ENCODE data around the gene KLHL10.

GRCh38 chr17:41860254-41860931 is 22.8 kb downstream of the KLHL10 start:
- TF ChIP-seq POLR2AphosphoS5 (IDR thresholded peaks at IDR 0.05), result no peak
- TF ChIP-seq CTCF (IDR thresholded peaks at IDR 0.05), result no peak
- TF ChIP-seq POLR2A (IDR thresholded peaks at IDR 0.05), result no peak
